HepG2 (cell line): Measurements from ENCODE around the gene GALNTL6. TPM values are rescaled to one million over a fixed set of nuclear protein-coding genes. Genes with fewer than 3 reads are reported as not detected.

ENCODE experiments used
- ATAC-seq: fragments of 200-7000 bp; cut with Tn5 transposase; 3 replicates; pipeline ENCODE4 v1.9.1; 2020; ENCODE audit warnings: mild to moderate bottlenecking, moderate library complexity
- BruUV-seq: library from RNA; stranded (reverse); fragments of 400-500 nt; replicated peaks from 2 replicates; lab custom pipeline; 2021; lab: Mats Ljungman, UMichigan
- CTCF ChIA-PET: fragments of 300-600 bp; formaldehyde crosslinking; extraction: SDS; loops from one replicate; lab custom pipeline; 2021; ENCODE audit warnings: low total read pairs, inconsistent platforms, low intra/inter-chr PET ratio; lab: Yijun Ruan, JAX
- POLR2A ChIA-PET: fragments of 350-600 bp; sonication (Branson Sonifier 250); formaldehyde crosslinking; loops from one replicate; lab custom pipeline; 2020; ENCODE audit warnings: antibody characterized with exemption, inconsistent platforms; lab: Yijun Ruan, JAX
- DNase-seq: peaks from one replicate; pipeline ENCODE4 v3.0.0-alpha.2; 2015; ENCODE audit warnings: low spot score
- FAIRE-seq: peaks from 3 replicates; lab custom pipeline; 2011; peaks lifted over from hg19 to GRCh38; lab: Jason Lieb, UNC
- H2AFZ ChIP-seq: one replicate; pipeline ENCODE4 v1.6.1; 2011; ENCODE audit warnings: low read length, inconsistent platforms
- H3K27ac ChIP-seq: fragments of 300-600 bp; 3 replicates; pipeline ENCODE4 v1.8.0; 2011; ENCODE audit warnings: mixed run types, mild to moderate bottlenecking, mixed read lengths, low read length, inconsistent platforms; ENCODE audit not compliant: insufficient read depth; ENCODE audit errors: extremely low read length
- H3K27me3 ChIP-seq, 2 experiments: fragments of 200-600 bp in 1 of 2; 2 replicates in 1 of 2; 3 replicates in 1 of 2; pipeline versions ENCODE4 v1.6.0 to v1.8.0; 2011; ENCODE audit warnings: low read length in 2 of 2, mild to moderate bottlenecking in 2 of 2, moderate library complexity in 2 of 2, inconsistent platforms in 1 of 2; ENCODE audit not compliant: insufficient read depth in 2 of 2, control insufficient read depth in 1 of 2
- H3K36me3 ChIP-seq, 2 experiments: fragments of 200-600 bp in 1 of 2; replicated peaks in 1 of 2; 2 replicates in 1 of 2; 3 replicates in 1 of 2; pipeline versions ENCODE4 v1.5.1 to v1.8.0; 2011; ENCODE audit warnings: low read length in 2 of 2, inconsistent platforms in 1 of 2; ENCODE audit not compliant: insufficient read depth in 2 of 2, control insufficient read depth in 1 of 2
- H3K4me1 ChIP-seq: 2 replicates; pipeline ENCODE4 v1.5.1; 2012; ENCODE audit warnings: low read length, inconsistent platforms; ENCODE audit not compliant: insufficient read depth
- H3K4me2 ChIP-seq: 2 replicates; pipeline ENCODE4 v1.6.0; 2011; ENCODE audit warnings: low read depth, low read length, inconsistent platforms
- H3K4me3 ChIP-seq, 3 experiments: fragments of 200-600 bp in 1 of 3; sonication (generic), shearing (Covaris generic) in 1 of 3; replicated peaks in 1 of 3; 2 replicates each; pipeline ENCODE4 v1.5.1; 2011 to 2016; ENCODE audit warnings: low read length in 3 of 3, inconsistent platforms in 2 of 3, low read depth in 2 of 3, mild to moderate bottlenecking in 2 of 3, control low read depth in 1 of 3, mixed read lengths in 1 of 3; ENCODE audit not compliant: insufficient read depth in 1 of 3
- H3K79me2 ChIP-seq: one replicate; pipeline ENCODE4 v1.6.1; 2011; ENCODE audit warnings: low read length, inconsistent platforms; ENCODE audit not compliant: insufficient read depth
- H3K9ac ChIP-seq: 2 replicates; pipeline ENCODE4 v1.6.0; 2011; ENCODE audit warnings: mild to moderate bottlenecking, low read depth, low read length, inconsistent platforms; ENCODE audit not compliant: insufficient read depth
- H3K9me3 ChIP-seq: 2 replicates; pipeline ENCODE4 v1.5.1; 2012; ENCODE audit warnings: mild to moderate bottlenecking, low read length
- H4K20me1 ChIP-seq: 2 replicates; pipeline ENCODE4 v1.6.0; 2011; ENCODE audit warnings: inconsistent platforms, mild to moderate bottlenecking, low read length, moderate library complexity; ENCODE audit not compliant: insufficient read depth
- ARHGAP35 ChIP-seq: sonication (generic); formaldehyde crosslinking; IDR thresholded peaks from 2 replicates; pipeline ENCODE4 v1.9.0; 2022; ENCODE audit warnings: mild to moderate bottlenecking, inconsistent platforms, moderate library complexity, missing genetic modification reagents, borderline replicate concordance
- ARID4A ChIP-seq: sonication (generic); formaldehyde crosslinking; IDR thresholded peaks from 2 replicates; pipeline ENCODE4 v1.5.0; 2020; ENCODE audit warnings: mild to moderate bottlenecking, missing genetic modification reagents, borderline replicate concordance
- ARID5B ChIP-seq: IDR thresholded peaks from 2 replicates; pipeline ENCODE4 v1.4.0; 2020; ENCODE audit warnings: mild to moderate bottlenecking, missing genetic modification reagents
- DDIT3 ChIP-seq: sonication (generic); formaldehyde crosslinking; IDR thresholded peaks from 2 replicates; pipeline ENCODE4 v1.4.0; 2020; ENCODE audit warnings: mild to moderate bottlenecking, missing genetic modification reagents
- MAFF ChIP-seq: IDR thresholded peaks from 2 replicates; pipeline ENCODE4 v1.6.1; 2011; ENCODE audit warnings: low read depth, low read length, improper control_type of control experiment
- MAFK ChIP-seq, 2 experiments: IDR thresholded peaks in 1 of 2; conservative IDR thresholded peaks in 1 of 2; 2 replicates each; pipeline ENCODE4 v1.6.1; 2011; ENCODE audit warnings: improper control_type of control experiment in 2 of 2, low read length in 2 of 2
- ZFP62 ChIP-seq: sonication (generic); formaldehyde crosslinking; IDR thresholded peaks from 2 replicates; pipeline ENCODE4 v1.4.0; 2020; ENCODE audit warnings: missing genetic modification reagents
- ZFP90 ChIP-seq: sonication (generic); formaldehyde crosslinking; IDR thresholded peaks from 2 replicates; pipeline ENCODE4 v1.8.0; 2022; ENCODE audit warnings: missing genetic modification reagents, mild to moderate bottlenecking, inconsistent platforms, borderline replicate concordance
- ZNF275 ChIP-seq: sonication (generic); formaldehyde crosslinking; IDR thresholded peaks from 2 replicates; pipeline ENCODE4 v1.8.0; 2022; ENCODE audit warnings: missing genetic modification reagents, mild to moderate bottlenecking, inconsistent platforms, borderline replicate concordance
- ZNF562 ChIP-seq: sonication (generic); formaldehyde crosslinking; IDR thresholded peaks from 2 replicates; pipeline ENCODE4 v1.8.0; 2022; ENCODE audit warnings: missing genetic modification reagents, borderline replicate concordance
- ZNF672 ChIP-seq: sonication (generic); formaldehyde crosslinking; IDR thresholded peaks from 2 replicates; pipeline ENCODE4 v1.8.1; 2022; ENCODE audit warnings: missing genetic modification reagents
- in situ Hi-C: cut with HindIII; loops from 2 replicates; pipeline ENCODE4 v1.10.0; 2017; ENCODE audit warnings: low pct_unique_long_range_greater_than_20kb; ENCODE audit not compliant: extremely low pct_ligation_motif_present
- intact Hi-C: fragments of 100-400 bp; cut with micrococcal nuclease; formaldehyde crosslinking; loops from one replicate; pipeline ENCODE4 v1.10.0; 2022; ENCODE audit not compliant: unreplicated experiment
- polyA plus RNA-seq, 8 experiments: library from polyadenylated mRNA; depleted of rRNA in 3 of 8; stranded (reverse) in 7 of 8; unstranded in 1 of 8; fragments of >200 nt; fragmentation: Illumina TruSeq in 4 of 8; extraction: Trizol in 4 of 8; gene quantifications; 2 replicates each; pipeline versions ENCODE4 v1.2.1 to v1.2.3, GENCODE V29; 2011 to 2016; ENCODE audit warnings: low read depth in 4 of 8, missing spikeins in 1 of 8, mixed read lengths in 1 of 8; ENCODE audit not compliant: insufficient read depth in 1 of 8
- total RNA-seq, 5 experiments: library from RNA; depleted of rRNA; stranded (reverse); fragments of >200 nt; fragmentation: Illumina TruSeq; extraction: Trizol; gene quantifications; 2 replicates each; pipeline ENCODE4 v1.2.3, GENCODE V29; 2016; ENCODE audit warnings: low read depth in 1 of 5

Gene GALNTL6
- total and polyA plus RNA-seq, 2 of the 13 experiments (the other 11 are each of a cell fraction or from before 2014, with no cell fraction given), result not detected

GRCh38 chr4:172770787-172771186 lies 957.6 kb downstream of the GALNTL6 start:
- Histone ChIP-seq H2AFZ (no peak overlapping the region), H3K36me3 (no peaks in the 10 kb centered on the region), H3K9ac (no peak overlapping the region), H3K27ac (no peak overlapping the region), H3K4me2 (no peak overlapping the region), H3K4me3 (no peak overlapping the region), H3K27me3 (no peaks in the 10 kb centered on the region), H3K9me3 (no peaks in the 10 kb centered on the region), H3K4me1 (no peaks in the 10 kb centered on the region), H4K20me1 (no peaks in the 10 kb centered on the region), H3K79me2 (no peaks in the 10 kb centered on the region)
- CTCF ChIA-PET, result no interaction called here
- POLR2A ChIA-PET, result no interaction called here
- FAIRE-seq (no peak), DNase-seq (no peak), ATAC-seq (no peak)
- BruUV-seq, result no TSS peak
- intact Hi-C loops (no loop called here), in situ Hi-C loops (no loop called here)
- no peak for TF ChIP-seq ZNF275 (CRISPR knock-in tag)
- no peak for TF ChIP-seq DDIT3 (CRISPR knock-in tag)
- TF ChIP-seq ARID5B, result no peak
- TF ChIP-seq MAFF, result peak; percentile 82
- TF ChIP-seq ZNF562 (CRISPR knock-in tag), result no peak
- no peak for TF ChIP-seq ZNF672 (CRISPR knock-in tag)
- no peak for TF ChIP-seq ARID4A (CRISPR knock-in tag)
- TF ChIP-seq ZFP90 (CRISPR knock-in tag), result no peak
- peak; percentile 65 to 85; a peak in 3 of 4 replicates for TF ChIP-seq MAFK (conservative IDR thresholded peaks at IDR 0.05 in 1 of 2, IDR thresholded peaks at IDR 0.05 in 1 of 2; ENCODE audit: low read length in 2 of 2)
- TF ChIP-seq ZFP62 (CRISPR knock-in tag), result no peak
- no peak for TF ChIP-seq ARHGAP35
